Activated T-cell treated with anti-CD3 and anti-CD28 coated beads, Interleukin-2, amount 50 U/mL, for 1 hour (primary cell): Measurements from ENCODE around the gene COL4A2.
"Not testable (repeated sequence)": the region's sequence is repeated elsewhere in the genome, so short reads cannot be mapped to it uniquely, and the experiment has no call there.

Experiments used
- DNase-seq: peaks from one replicate; pipeline ENCODE4 v3.0.0-alpha.2; 2020

The COL4A2 gene

DNA sequence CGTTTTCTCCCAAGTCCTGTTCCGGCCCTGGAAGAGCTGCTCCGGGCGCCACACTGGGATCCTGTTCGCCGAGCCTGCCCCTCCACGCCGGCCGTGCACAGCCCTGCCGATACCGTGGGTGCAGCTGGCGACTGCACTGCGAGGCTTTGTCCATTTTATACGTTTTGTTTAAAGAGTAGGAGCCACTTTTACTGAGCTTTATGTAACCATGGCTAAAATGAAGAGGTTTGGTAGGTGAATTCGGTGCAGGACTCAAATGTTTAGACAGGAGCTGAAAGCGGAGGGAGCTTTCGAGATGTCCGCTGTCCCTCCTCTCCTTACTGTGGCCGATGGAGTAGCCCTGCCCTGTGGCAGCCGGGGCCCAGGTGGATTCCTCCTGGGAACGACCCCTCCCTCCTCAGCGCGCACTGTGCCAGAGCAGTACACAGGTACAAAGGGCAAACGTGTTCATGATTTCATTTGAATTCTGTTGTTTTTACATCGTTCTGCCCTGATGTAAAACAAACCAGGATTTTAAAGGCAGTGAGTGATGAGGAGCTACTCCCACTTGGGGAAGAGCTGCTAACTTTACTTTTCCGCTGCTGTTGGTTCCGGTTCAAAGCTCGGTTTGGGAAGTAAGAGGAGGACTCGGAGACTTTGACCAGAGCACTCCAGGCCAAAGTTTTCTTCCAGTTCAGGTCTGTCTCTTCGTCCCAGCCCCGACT, 1.7 kb downstream of the COL4A2 start:
- no peak for DNase-seq

DNA sequence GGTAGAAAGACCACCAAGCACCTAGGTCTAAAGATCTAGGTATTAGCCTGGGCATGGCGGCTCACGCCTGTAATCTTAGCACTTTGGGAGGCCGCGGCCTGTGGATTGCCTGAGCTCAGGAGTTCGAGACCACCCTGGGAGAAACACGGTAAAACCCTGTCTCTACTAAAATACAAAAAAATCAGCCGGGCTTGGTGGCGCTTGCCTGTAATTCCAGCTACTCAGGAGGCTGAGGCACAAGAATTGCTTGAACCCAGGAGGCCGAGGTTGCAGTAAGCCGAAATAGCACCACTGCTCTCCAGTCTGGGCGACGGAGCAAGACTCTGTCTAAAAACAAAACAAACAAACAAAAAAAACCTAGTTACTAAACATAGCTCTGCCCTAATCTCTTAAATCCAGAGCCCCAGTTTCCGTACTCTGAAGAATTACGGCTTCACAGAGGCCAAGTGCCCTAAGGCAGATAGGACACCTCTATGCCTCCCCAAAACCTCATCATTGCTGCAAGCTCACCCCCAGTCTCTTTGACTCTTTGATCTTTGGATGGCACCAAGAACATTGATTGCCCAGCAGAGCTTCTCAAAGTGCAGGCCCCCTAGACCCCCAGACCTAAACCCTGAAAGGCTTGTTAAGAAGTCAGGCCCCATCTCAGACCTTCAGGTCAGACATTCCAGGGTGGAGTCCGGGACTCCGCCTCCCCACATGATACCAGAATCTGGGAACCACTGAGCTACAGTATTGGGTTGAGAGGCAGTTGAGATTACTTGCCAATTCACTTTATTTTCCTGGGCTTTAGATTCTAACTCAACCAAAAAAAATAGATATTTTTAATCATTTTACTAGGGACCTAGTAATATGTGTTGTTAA, 2.8 kb downstream of the COL4A2 start:
- no peak for DNase-seq

DNA sequence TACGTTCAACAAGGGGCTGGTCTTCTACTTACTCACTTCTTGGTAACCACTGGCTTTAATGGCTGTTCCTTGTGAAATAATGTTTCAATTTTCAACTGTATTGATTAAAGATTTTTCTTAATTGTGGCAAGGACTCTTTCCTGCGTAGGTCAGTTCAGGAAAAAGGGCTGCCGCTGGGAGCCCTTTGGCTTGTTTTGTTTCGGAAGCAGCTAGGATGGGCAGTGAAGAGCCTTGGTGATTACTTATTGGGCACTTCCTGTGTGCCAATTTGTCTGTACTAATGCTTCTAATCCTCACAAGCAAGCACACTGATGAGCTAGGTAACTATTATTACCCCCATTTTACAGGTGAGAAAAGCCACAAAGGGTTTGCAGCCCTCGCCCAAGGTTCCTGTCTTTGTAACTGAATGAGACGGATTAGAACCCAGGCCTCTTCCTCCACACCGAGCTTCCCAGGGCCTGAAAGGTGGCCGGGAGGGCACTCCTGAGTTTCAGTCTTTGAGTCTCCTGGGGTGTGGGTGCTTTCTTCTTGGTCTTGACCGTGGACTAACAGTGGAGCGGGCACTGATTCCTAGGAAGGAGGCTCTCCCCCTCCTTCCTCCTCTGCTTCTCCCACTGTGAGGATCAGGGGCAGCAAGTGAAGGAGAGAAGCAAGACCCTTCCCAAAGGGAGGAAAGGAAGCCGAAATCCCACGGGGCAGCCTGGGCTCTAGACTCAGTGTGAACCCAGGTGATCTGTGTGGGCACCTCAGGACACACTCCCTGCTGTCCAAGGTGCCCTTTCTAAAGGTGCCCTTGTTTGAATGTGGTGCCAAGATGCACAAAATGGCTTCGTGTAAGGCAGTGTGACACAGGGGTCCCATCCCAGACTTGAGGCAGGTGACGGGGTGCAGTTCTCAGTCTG, 3.7 kb downstream of the COL4A2 start:
- no peak for DNase-seq

DNA sequence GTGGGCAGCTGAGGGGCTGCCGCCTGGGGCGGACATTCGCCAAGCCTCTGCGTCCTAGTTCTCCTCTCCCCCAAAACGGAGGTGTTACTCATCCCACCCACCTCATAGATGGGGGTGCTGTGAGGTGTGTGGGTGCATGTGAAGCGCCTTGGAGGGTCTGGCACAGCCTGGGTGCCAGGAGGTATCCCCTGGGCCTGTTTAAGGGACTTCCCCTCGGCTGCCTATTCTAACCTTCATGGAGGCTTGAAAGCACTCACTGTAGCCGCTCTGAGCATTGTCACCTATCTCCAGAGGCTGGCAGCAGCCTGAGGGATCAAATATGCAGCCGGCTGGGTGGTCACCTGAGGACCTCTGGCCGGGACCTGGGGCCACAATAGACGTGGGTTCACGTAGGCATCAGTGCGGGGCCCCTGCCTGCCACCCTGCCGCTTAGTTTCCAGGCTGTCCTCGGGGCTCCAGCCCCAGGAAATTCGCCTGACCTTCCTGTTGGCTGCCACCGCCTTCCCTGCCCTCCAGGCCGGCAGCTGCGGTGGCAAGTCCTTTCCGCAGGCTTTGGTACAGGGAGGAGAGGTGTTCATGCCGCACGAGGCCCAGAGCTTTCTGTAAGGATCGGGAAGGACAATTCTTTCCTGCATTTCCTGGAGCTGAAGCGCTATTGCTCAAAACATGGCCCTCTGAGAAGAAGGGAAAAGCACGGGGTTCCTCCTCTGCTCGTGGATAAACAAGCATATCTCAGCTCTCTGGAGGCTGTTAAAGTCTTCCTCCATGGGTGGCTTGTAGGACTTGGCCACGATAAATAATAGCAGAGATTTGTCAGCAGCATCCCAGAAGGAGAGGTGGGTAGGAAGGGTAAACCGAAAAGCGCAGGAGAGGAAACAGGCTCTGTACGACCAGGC, 4.6 kb downstream of the COL4A2 start:
- no peak for DNase-seq

DNA sequence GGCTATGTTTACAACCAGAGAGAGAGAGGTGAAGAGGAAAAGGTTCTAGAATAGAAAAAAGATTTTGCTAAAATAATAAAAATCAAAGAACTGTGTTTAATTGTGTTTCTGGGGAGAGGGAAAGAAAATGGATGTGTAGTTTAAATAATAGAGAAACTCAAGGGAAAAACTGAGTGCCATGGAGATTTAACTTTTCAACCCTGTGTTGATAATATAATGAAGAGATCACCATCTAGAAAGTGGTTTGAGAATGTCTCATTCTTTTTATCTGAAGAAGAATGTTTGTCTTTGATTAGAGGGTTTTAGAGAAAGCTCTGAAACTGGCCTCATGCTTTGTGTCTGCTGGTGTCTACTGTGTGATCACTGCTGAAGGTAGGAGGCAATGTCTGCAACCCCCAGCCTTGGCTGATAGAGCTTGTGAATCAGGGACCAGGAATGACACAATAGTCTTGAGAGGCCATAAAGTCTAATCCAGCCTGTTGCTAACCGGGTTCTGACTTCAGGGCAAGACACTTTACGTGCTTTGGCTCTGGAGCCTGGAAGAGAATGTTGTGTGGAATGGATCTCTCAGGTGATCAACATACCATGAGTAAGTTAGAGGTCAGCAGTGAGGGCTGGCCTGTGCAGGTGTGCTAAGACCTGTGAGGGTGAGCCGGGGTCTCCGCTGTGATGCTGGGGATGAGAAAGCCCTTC, 5.4 kb downstream of the COL4A2 start:
- DNase-seq, result no peak

DNA sequence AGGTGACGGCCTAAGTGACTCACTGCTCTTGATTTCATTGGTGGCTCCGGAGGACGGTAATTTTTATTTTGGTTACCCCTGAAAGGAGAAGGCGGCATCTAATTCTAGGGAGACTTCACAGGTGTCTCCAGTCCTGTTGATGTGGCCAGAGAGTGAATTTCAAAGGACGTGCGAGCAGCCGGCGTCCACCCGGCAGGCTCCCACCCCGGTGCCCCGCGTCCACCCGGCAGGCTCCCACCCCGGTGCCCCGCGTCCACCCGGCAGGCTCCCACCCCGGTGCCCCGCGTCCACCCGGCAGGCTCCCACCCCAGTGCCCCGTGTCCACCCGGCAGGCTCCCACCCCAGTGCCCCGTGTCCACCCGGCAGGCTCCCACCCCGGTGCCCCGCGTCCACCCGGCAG, 6.2 kb downstream of the COL4A2 start:
- not testable (repeated sequence) for DNase-seq

DNA sequence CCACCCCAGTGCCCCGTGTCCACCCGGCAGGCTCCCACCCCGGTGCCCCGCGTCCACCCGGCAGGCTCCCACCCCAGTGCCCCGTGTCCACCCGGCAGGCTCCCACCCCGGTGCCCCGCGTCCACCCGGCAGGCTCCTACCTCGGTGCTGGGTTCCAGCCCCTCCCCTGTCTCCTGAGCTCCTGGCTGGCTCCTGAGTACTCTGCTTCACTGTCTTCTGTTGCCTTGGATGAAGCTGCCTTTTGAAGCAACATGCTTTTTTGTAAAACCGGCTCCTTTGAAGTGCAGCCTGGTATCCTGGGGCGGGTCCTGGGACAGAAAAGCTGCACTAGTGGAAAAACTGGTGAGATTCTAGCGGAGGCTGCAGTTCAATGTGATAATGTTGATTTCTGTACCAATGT, 6.6 kb downstream of the COL4A2 start:
- DNase-seq, result not testable (repeated sequence)

DNA sequence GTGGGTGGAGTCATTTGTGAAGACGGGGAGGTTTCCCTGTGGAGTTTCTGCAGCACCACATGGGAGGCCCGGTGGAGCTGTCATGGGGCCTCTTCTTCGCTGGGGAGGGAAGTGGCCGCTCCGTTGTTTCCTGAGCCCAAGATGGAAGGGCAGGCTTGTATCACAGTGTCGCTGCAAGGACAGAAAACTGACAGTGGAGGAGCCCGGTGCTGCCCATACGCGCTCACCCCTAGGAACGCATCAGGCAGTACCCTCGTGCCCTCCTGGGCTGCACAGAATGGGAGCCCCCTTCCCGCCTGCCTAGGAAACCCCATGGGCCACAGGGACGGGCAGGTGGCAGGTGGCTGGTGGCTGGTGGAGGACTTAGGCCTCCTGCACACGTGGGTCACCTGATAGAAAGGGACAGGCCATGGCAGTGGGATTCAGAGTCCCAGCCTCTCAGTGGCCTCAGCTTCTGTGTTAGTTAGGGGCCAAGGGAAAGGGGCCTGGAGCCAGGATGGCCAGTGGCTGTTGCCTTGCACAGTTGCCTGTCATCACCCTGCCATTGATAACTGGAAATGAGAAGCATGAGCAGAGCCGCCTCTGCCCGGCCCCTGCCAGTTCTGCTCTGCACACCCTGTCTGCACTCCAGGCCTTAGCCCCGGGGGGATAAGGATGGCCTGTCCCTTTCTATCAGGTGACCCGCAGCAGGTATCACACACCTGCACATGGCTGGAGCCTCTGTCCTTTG, 7.6 kb downstream of the COL4A2 start:
- DNase-seq, result no peak

DNA sequence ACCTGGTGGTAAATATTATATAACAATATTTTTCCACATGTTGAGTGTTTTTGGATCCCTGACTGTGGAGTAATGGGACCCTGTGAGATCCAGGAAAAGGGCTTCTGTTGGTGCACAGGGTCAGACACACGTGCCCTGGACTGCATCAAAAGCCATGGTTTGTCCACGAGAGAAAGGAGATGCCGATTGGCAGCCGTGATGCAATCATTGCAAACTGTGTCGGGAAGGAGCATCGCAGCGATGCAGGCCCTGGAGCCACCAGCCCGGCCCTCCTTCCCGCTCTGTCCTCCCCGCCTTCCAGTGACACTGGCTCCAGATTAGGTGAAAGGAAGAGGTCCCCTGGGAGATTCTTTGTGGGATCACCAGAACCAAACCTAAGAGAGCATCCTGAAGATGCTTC, 9.1 kb downstream of the COL4A2 start:
- DNase-seq, result no peak

DNA sequence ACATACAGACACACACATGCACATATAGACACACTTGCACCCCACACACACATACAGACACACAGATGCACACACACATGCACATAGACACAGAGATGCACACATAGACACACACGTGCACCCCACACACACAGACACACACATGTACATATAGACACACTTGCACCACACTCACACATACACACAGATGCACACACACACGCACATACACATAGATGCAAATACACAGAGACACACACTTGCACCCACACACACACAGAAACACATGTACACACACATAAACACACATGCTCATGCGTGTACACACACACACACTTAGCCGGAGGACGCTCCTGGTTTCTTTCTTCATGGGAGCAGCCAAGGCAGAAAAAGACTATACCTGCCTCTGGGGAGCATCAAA, 10.0 kb downstream of the COL4A2 start:
- DNase-seq, result no peak

DNA sequence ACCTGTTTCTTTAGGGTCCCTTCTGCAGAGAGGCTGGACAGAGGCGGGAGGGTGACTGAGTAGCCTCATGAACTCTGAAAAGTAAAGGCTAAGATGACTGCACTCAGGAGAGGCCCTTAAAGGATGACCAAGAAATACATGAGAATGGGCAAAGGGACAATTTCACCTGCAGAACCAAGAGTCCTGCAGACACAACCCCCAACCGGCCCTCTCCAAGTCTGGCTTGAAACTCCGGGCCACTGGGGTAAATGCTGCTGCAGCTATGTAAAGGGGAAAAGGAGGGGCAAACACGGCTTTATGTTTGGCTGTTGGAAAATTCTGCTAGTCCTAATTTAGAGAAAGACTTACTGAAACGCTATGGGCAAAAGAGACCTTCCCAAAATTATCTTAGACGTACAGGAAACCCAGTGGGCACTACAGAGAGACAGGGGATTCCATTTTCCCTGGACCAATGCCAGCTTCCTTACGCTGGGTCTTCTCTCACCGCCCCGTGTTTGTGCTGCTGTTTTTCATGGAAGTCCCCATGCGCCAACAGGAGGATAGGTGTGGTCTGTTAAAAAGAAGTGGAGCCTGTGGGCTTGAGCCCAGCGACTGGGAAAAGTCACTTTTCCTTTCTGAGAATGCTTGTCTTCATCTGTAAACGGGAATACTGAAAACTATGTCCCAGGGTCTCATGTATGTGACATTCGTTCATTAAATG, 10.6 kb downstream of the COL4A2 start:
- no peak for DNase-seq

DNA sequence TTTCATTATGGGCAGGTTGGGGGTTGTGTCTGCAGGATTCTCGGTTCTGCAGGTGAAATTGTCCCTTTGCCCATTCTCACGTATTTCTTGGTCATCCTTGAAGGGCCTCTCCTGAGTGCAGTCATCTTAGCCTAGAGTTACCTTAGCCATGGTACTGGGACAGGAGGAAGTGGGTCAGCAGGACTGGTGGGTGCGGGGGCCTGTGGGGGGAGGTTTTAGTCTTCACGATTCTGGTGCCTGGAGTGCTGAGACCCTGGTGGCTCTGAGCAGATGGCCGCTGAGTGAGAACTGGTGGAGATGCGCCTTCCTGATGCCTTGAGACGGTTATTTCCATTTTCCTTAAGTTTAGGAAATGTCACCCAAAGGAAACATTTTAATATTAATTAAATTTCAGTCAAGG, 11.8 kb downstream of the COL4A2 start:
- DNase-seq, result no peak

DNA sequence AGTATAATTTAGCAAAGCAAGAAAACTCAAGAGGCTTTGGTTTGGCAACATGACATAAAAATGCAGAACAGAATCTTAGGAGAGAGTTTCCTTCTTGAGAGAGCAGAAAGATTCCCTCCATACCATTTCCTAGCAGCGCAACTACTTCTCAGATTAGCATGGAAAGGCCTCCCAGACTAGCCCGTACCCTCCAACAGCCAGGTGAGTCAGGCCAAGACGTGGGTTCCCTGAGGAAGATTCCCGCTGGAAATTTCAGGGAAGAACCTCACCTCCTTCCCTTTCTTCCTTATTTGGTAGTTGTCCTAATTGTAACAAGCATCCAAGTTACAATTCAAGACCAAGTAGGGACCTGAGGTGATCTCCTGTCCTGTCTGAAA, 12.3 kb downstream of the COL4A2 start:
- no peak for DNase-seq

DNA sequence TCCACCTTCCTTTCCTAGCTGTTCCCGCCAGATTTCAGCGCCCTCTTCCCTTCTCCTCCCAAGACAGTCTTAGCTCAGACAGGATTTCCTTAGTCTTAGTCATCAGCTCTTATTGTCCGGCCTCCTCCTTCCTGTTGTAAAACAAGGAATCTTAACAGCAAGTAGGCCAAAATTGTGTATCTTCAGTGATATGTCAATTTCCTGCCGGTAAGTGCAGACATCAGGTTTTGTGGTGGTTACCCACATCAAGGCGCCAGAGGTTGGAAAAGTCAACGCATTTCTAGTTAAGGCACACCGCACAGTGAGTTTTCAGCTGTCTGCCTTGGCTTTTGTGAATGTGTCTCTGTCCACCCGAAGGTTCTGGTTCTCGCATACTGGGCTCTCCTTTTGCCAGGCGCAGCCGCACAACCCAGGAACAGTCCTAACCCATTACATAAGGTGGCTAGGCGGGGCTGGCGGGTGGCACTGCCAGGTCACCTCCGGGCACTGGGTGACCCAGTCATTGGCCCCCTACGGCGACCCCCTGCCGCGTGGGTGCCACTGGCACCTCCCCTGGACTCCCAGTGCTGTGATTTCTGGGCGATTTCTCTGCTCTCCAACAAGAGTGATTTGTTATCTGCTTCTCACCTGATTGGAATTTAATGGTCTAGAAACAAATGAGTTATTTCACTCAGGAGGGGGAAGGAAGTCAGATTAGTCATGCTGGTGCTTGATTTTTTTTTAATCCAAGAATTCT, 12.9 kb downstream of the COL4A2 start:
- DNase-seq, result no peak

DNA sequence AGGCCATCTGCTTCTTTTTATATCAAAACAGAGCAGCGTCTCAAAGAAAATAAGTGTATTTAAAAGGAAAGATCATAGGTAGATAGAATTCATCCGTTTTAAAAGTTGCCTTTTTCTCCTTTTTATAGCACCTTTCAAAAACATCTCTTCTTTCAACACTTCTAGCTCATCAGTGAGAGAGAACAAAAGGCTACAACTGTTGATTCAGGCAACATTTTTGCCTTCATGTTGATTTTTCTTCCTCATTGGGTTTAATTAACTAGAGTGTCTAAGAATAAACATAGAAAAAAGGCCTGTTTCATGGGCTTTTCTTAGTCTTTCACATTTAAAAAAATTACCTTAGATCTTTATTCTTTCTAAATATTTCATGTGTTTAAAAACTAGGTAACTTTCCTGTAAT, 13.6 kb downstream of the COL4A2 start:
- DNase-seq, result no peak

DNA sequence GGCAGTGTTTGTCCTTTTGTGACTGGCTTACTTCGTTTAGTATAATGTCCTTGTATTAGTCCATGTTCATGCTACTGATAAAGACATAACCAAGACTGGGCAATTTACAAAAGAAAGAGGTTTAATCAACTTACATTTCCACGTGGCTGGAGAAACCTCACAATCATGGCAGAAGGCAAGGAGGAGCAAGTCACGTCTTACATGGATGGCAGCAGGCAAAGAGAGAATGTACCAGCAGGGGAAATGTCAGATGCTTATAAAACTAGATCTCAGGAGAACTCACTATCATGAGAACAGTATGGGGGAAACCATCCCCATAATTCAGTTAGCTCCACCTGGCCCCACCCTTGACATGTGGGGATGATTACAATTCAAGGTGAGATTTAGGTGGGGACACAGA, 14.5 kb downstream of the COL4A2 start:
- DNase-seq, result not testable (repeated sequence)

DNA sequence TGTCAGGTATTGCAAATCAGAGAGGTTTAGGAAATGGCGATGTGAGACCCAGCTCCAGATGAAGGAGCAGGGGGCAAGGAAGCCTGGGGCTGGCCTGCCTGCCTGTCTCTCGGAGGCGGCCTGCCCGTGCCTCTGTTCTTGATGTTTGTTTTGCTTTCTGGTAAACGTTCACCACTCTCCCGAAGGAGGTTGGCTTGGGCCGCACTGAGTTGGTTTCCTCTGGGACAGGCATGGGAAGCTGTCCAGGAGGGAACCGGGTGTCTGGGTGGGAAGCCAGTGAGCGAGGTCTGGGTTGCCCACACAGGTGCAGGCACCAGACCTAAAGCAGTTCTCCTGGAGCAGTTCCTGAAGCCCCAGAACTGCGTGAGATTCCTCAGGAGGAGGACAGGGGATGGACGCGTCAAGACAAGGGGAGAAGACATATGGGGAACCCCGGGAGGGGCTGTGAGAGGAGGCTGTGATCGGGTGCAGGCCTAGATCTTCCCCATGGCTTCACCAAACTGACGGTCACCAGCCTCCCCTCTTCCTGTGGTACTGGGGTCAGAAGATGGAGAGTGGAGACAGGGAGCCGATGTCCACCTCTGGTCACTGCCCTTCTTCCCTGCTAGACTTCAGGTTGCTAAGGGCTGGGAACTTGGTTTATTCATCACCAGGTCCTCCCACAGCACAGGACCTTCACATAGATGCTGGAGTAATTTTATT, 15.2 kb downstream of the COL4A2 start:
- no peak for DNase-seq

DNA sequence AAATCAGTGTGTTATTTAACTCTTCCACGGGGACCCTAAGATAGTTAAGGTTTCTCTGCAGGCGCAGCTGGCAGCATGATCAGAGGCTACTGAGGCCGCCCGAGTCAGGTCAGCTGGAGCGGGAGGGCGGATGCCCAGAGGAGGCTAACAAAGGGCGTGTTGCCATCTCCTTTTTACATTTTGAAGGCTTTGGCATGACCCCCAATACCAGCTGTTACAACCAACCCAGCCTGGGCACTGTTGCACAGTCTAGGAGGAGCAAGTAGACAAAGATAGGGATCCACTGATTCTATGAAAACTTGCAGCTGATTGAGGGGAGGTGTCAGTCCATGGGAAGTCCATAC, 15.7 kb downstream of the COL4A2 start:
- DNase-seq, result no peak
